Mesendoderm (in vitro differentiated cells): Measurements from ENCODE around the gene ABAT.
A peak's percentile ranks its signal among the peaks of the same experiment; 100 is the strongest.

Experiments
- DNase-seq: peaks from one replicate; pipeline ENCODE4 v3.0.0; 2013
- H2AK5ac ChIP-seq: 2 replicates; pipeline ENCODE4 v1.6.1; 2013; ENCODE audit warnings: low read length, inconsistent platforms
- H2BK120ac ChIP-seq: 2 replicates; pipeline ENCODE4 v1.6.1; 2013; ENCODE audit warnings: low read depth, mild to moderate bottlenecking, low read length, moderate library complexity, mixed read lengths
- H2BK15ac ChIP-seq: replicated peaks from 2 replicates; pipeline ENCODE4 v1.6.1; 2013; ENCODE audit warnings: low read depth, mild to moderate bottlenecking, moderate library complexity
- H2BK5ac ChIP-seq: 2 replicates; pipeline ENCODE4 v1.6.1; 2013; ENCODE audit warnings: low read length, inconsistent platforms
- H3K18ac ChIP-seq: 2 replicates; pipeline ENCODE4 v1.6.1; 2013; ENCODE audit warnings: mild to moderate bottlenecking, low read length, mixed read lengths
- H3K23ac ChIP-seq: one replicate; pipeline ENCODE4 v1.6.1; 2013; ENCODE audit warnings: low read length
- H3K27ac ChIP-seq: 2 replicates; pipeline ENCODE4 v1.5.1; 2013; ENCODE audit warnings: low read depth, mild to moderate bottlenecking, inconsistent platforms, low read length, moderate library complexity
- H3K27me3 ChIP-seq: 2 replicates; pipeline ENCODE4 v1.6.1; 2013; ENCODE audit warnings: low read length, control low read depth, mild to moderate bottlenecking, inconsistent platforms; ENCODE audit not compliant: insufficient read depth, poor library complexity
- H3K36me3 ChIP-seq: 2 replicates; pipeline ENCODE4 v1.6.1; 2013; ENCODE audit warnings: low read length, inconsistent platforms; ENCODE audit not compliant: control insufficient read depth, insufficient read depth
- H3K4ac ChIP-seq: one replicate; pipeline ENCODE4 v1.6.1; 2013; ENCODE audit warnings: low read depth, mild to moderate bottlenecking, low read length, moderate library complexity
- H3K4me1 ChIP-seq: 2 replicates; pipeline ENCODE4 v1.6.1; 2013; ENCODE audit warnings: low read depth, low read length, inconsistent platforms; ENCODE audit not compliant: control insufficient read depth
- H3K4me2 ChIP-seq: 2 replicates; pipeline ENCODE4 v1.6.1; 2013; ENCODE audit warnings: low read length
- H3K4me3 ChIP-seq: 2 replicates; pipeline ENCODE4 v1.5.1; 2013; ENCODE audit warnings: mild to moderate bottlenecking, low read length
- H3K56ac ChIP-seq: one replicate; pipeline ENCODE4 v1.6.1; 2013; ENCODE audit warnings: low read length
- H3K79me1 ChIP-seq: 2 replicates; pipeline ENCODE4 v1.6.1; 2013; ENCODE audit warnings: low read length, inconsistent platforms
- H3K79me2 ChIP-seq: 2 replicates; pipeline ENCODE4 v1.6.1; 2013; ENCODE audit warnings: mild to moderate bottlenecking, low read length; ENCODE audit not compliant: control insufficient read depth, insufficient read depth
- H3K9ac ChIP-seq: 2 replicates; pipeline ENCODE4 v1.6.1; 2013; ENCODE audit warnings: low read length, inconsistent platforms
- H4K5ac ChIP-seq: one replicate; pipeline ENCODE4 v1.6.1; 2013; ENCODE audit warnings: low read length
- H4K8ac ChIP-seq: one replicate; pipeline ENCODE4 v1.6.1; 2013; ENCODE audit warnings: low read depth, mild to moderate bottlenecking, control low read depth, low read length, moderate library complexity
- WGBS: extraction: QIAGEN DNeasy Blood & Tissue Kit; methylation state at CpG from one replicate; pipeline ENCODE4 v1.1.7; 2013; ENCODE audit warnings: low lambda C conversion rate, missing lambda C conversion rate; ENCODE audit not compliant: insufficient coverage; ENCODE audit errors: extremely low coverage; 5-methylcytosine and 5-hydroxymethylcytosine counted together

ABAT gene

DNA sequence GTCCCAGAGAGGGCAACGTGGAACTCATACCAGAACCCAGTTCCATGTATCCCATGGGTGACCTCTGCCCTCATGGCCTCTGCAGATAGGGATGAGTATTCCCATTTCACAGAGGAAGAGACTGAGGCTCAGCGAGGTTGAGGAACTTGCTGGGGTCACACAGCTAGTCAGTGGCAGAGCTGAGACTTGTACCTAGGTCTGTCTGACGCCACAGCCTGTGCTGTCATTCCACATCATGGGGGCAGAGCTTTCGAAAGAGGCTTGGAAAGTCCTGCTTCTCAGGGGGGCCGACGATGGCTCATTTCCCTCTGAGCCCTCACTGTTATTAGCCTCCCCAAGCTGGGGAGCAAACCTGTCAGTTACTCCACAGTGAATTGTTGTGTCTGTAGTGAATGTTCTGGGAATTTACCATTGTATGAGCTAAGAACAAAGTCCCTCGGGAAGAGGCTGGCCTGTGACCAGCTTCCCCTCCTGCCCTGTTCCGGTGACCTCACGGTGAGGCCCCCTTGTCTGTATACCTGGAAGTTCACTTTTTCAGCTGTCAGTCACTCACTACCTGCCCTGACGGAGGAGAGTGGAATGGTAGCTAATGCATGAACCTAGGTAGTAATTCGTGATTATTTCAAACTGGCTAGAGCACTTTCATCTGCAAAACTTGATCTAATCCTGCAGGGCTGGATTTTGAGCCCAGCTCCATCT, 44.0 kb upstream of the ABAT start:
- Histone ChIP-seq H3K27ac (no peak overlapping the region), H3K18ac (no peak overlapping the region), H3K36me3 (peaks cover 20% of the 10 kb centered on the region), H3K4me2 (no peak overlapping the region), H4K8ac (no peak overlapping the region), H3K9ac (no peak overlapping the region), H3K56ac (no peak overlapping the region), H4K5ac (no peak overlapping the region), H2BK120ac (no peak overlapping the region), H3K79me2 (no peaks in the 10 kb centered on the region), H3K4me3 (no peak overlapping the region), H3K4me1 (no peaks in the 10 kb centered on the region), H2BK15ac (no peak overlapping the region), H2AK5ac (no peak overlapping the region), H2BK5ac (no peak overlapping the region), H3K4ac (no peak overlapping the region), H3K79me1 (peaks cover 4% of the 10 kb centered on the region), H3K23ac (no peak overlapping the region), H3K27me3 (no peaks in the 10 kb centered on the region)
- no CpG with 5 or more reads among the region's 11 CpGs for WGBS
- no peak for DNase-seq

DNA sequence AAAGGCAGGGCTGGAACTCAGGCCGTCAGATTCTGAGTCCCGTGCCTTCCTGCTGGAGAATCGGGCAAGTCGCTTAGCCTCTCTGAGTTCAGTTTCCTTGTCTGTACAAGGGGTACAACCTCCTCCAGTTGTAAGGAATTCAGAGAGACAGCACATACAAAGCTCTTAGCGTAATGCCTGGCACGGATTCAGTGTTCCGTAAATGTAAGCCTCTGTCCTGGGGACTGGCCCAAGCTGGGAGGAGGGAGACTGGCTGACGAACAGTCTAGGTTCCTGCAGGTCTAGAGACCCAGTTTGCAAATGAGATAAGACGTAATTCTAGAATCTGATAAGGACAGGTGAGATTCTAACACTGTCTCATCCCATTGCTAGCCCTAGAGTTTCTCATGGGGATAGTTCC, 43.0 kb upstream of the ABAT start:
- Histone ChIP-seq H3K9ac (no peak overlapping the region), H3K23ac (no peak overlapping the region), H4K5ac (no peak overlapping the region), H3K27ac (no peak overlapping the region), H3K56ac (no peak overlapping the region), H3K4me1 (no peaks in the 10 kb centered on the region), H3K4ac (no peak overlapping the region), H2BK5ac (no peak overlapping the region), H3K27me3 (no peaks in the 10 kb centered on the region), H3K18ac (no peak overlapping the region), H2BK120ac (no peak overlapping the region), H3K79me1 (peaks cover 4% of the 10 kb centered on the region), H2AK5ac (no peak overlapping the region), H3K79me2 (no peaks in the 10 kb centered on the region), H3K36me3 (peaks cover 23% of the 10 kb centered on the region), H4K8ac (no peak overlapping the region), H3K4me2 (no peak overlapping the region), H2BK15ac (no peak overlapping the region), H3K4me3 (no peak overlapping the region)
- no CpG with 5 or more reads among the region's 9 CpGs for WGBS
- no peak for DNase-seq

DNA sequence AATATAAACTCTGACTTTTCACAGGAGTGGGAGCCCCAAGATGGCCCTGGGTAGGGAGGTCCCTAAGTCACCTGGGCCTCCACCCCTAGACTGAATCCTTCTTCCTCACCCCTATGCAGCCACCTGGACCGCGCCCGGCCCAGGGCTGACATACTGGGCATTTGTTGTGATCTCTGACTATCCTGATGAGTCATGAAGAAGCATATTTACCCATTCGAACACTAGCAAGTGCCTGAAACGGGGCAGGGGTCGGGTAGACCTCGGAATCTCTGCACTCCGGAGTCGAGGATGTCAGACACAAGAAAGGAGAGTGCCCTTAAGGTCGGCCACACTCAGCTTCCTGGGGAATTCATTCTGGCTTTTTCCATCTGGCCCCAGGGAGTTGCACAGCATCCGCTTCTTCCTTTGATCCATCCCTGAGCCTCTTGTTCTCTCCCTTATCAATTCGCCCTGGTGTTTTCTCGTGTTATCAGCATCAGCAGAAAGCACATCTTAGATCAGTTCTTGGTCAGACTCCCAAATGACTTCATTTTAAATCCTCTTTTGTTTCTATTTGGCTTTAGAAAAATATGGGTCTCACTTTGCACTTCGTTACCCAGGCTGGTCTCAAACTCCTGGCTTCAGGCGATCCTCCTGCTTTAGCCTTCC, 42.5 kb upstream of the ABAT start:
- H3K36me3 ChIP-seq: peaks cover 23% of the 10 kb centered on the region
- no peak overlapping the region for H2BK15ac ChIP-seq
- no peak overlapping the region for H3K18ac ChIP-seq
- WGBS: no CpG with 5 or more reads among the region's 15 CpGs
- H3K27ac ChIP-seq: no peak overlapping the region
- no peak overlapping the region for H3K23ac ChIP-seq
- H4K8ac ChIP-seq: no peak overlapping the region
- no peaks in the 10 kb centered on the region for H3K79me2 ChIP-seq
- no peak overlapping the region for H2BK5ac ChIP-seq
- H2BK120ac ChIP-seq: no peak overlapping the region
- H3K4ac ChIP-seq: no peak overlapping the region
- no peak for DNase-seq
- H4K5ac ChIP-seq: no peak overlapping the region
- H3K4me1 ChIP-seq: no peaks in the 10 kb centered on the region
- H3K4me2 ChIP-seq: no peak overlapping the region
- no peak overlapping the region for H3K9ac ChIP-seq
- H3K27me3 ChIP-seq: no peaks in the 10 kb centered on the region
- no peak overlapping the region for H3K4me3 ChIP-seq
- peaks cover 4% of the 10 kb centered on the region for H3K79me1 ChIP-seq
- H2AK5ac ChIP-seq: no peak overlapping the region
- no peak overlapping the region for H3K56ac ChIP-seq

DNA sequence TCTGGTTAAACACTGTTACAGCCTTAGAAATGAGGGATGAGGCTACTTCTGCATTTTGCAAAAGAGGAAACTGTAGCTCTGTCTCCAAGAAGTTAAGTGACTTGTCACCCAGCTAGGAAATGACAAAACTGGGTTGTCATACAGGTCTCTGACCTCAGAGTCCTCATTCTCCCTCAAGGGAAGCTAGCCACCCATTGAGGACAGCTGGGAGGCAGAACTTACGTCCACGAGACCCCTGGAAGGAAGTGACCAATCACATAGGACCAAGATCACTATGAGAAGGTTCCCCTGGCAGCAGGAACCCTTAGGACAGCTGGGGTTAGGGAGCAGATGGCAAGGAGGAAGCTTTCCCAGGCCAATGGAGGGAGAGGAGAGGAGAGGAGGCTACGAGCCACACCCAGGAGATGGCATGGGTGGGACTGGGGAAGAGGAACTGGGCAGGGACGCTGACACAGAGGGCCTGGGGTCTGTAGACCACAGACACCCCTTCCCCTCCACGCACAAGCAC, 41.7 kb upstream of the ABAT start:
- Histone ChIP-seq H3K4me2 (no peak overlapping the region), H3K56ac (no peak overlapping the region), H3K4me3 (no peak overlapping the region), H3K79me2 (no peaks in the 10 kb centered on the region), H3K4me1 (no peaks in the 10 kb centered on the region), H2BK5ac (no peak overlapping the region), H3K36me3 (peaks cover 22% of the 10 kb centered on the region), H2BK120ac (no peak overlapping the region), H4K8ac (no peak overlapping the region), H4K5ac (no peak overlapping the region), H3K79me1 (peaks cover 3% of the 10 kb centered on the region), H3K27me3 (no peaks in the 10 kb centered on the region), H3K18ac (no peak overlapping the region), H2AK5ac (no peak overlapping the region), H3K27ac (no peak overlapping the region), H3K9ac (no peak overlapping the region), H3K4ac (no peak overlapping the region), H3K23ac (no peak overlapping the region), H2BK15ac (no peak overlapping the region)
- no CpG with 5 or more reads among the region's 5 CpGs for WGBS
- DNase-seq: no peak

DNA sequence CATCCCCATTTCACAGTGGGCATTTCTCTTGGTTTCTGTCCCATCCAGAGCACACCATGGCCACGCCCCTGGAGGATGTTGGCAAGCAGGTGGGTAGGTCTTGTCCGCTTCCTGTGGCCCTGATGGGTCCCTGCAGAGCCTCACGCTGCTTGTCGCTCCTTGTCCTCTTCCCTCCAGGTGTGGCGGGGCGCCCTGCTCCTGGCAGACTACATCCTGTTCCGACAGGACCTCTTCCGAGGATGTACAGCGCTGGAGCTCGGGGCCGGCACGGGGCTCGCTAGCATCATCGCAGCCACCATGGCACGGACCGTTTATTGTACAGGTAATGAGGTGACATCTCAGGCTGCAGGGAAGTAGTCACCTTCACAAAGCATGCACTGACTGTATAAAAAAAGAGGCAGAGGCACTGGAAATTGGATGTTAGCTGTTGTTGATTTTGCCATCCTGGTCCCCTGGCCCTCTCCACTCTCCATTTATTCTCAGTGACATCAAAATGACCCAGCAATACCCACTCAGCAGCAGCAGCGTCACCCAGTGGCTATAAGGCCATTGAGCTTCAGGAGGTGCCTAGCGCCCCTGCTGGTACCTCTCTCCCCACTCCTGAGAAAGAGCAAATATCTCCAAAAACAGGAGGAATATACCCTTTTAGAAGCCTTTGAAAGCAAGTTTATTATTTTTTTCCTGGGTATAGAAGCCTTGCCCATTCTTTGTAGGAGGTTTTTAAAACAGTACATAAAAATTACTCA, 39.3 kb upstream of the ABAT start:
- Histone ChIP-seq H3K23ac (no peak overlapping the region), H3K27ac (no peak overlapping the region), H3K79me1 (no peaks in the 10 kb centered on the region), H3K18ac (no peak overlapping the region), H3K36me3 (peaks cover 22% of the 10 kb centered on the region), H3K56ac (no peak overlapping the region), H4K8ac (no peak overlapping the region), H2AK5ac (no peak overlapping the region), H3K9ac (no peak overlapping the region), H2BK120ac (no peak overlapping the region), H3K4me1 (no peaks in the 10 kb centered on the region), H3K4me2 (no peak overlapping the region), H3K79me2 (no peaks in the 10 kb centered on the region), H3K27me3 (no peaks in the 10 kb centered on the region), H2BK5ac (no peak overlapping the region), H4K5ac (no peak overlapping the region), H3K4ac (no peak overlapping the region), H3K4me3 (no peak overlapping the region), H2BK15ac (no peak overlapping the region)
- peak; percentile 88 for DNase-seq
- WGBS: no CpG with 5 or more reads among the region's 18 CpGs
